GM18526 (cell line): ENCODE measurements around the gene ADARB2.

Experiments
- POLR2A ChIP-seq: IDR thresholded peaks from 3 replicates; pipeline ENCODE4 v1.6.1; 2011; ENCODE audit not compliant: insufficient read length; ENCODE audit errors: extremely low read depth

Gene ADARB2

GRCh38 chr10:1240341-1240775 is 497.0 kb downstream of the ADARB2 start:
- no peak for TF ChIP-seq POLR2A

DNA sequence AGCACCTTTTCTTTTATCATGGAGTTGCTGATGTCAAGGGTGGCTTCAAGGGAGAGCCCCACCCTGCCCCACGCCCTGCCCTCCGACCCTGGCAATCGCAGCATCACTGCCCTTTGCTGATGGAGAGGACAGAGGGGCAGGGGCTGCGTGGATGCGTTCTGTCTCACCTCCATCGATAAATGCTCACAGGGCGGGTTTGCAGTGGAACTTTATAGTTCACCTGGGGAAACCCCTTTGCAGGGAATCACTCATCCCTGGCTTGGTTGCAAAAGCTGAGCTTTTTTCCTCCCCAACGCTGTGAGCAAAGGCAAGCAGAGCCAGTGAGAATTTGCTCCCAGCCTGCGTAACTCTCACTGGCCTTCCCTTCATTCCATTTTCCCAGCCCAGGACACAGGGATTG is 504.3 kb downstream of the ADARB2 start:
- no peak for TF ChIP-seq POLR2A

DNA sequence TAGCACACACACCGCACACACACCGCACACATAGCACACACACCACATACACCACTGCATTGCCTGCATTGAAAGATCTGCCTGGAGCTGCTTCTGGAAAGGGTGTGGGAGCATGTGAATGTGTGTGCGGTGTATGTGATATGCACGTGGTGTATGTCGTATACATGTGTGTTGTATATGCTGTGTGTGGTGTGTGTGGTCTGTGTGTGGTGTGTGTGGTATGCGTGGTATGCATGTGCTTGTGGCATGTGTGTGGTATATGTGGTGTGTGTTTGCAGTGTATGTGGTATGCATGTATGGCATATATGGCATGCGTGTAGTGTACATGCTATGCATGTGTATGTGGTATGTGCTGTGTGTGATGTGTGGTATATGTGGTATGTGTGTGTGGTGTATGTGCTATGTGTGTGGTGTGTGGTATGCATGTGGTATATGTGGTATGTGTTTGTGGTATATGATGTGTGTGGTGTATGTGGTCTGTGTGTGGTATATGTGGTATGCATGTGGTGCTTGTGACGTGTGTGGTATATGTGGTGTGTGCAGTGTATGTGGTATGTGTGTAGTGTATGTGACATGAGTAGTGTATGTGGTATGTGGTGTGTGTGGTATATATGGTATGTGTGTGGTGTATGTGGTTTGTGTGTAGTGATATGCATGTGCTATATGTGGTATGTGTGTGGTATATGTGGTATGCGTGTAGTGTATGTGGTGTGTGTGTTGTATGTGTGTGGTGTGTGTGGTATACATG is 505.0 kb downstream of the ADARB2 start:
- no peak for TF ChIP-seq POLR2A

GRCh38 chr10:1230592-1231275 is 506.6 kb downstream of the ADARB2 start:
- no peak for TF ChIP-seq POLR2A

DNA sequence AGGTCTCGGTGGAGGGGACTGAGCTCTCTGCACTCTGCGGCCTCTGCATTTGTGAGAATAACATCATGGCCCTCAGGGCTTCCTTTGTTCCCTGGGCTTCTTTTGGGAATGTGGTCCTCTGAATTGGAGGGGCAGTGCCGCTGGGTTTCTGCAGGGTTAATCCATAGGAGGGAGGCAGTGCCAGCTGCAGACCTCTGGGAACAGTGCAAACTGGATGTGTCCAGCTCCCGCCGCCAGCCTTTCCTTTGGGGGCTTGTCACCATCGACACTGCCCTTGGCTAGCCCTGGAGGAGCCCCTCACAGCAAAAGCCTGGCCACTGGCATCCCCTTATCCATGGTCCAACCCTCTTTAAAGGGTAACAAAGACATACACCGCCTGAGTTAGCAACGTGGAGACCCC is 507.2 kb downstream of the ADARB2 start:
- TF ChIP-seq POLR2A = no peak

- TF ChIP-seq POLR2A = no peak
Measured at GRCh38 chr10:1229574-1229973, 507.8 kb downstream of the ADARB2 start.

DNA sequence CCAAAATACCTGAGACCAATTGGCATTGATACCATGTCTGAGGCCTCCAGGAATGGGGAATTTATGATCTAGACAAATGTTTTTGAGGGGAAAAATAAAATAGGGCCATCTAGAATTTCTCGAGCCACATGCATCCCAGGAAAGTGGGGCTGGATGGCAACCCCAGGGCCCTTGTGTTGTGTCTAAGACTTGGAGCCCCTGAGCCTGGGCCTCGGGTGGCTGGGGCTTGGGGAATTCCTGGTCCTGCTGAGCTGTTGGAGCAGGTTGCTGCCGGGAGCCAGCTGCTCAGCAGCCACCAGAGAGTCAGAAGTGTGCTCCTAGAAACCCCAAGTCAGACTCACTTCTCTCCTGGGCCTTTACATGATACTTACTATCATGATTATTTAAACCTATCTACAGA is 508.2 kb downstream of the ADARB2 start:
- TF ChIP-seq POLR2A = no peak

GRCh38 chr10:1228467-1228975 is 508.8 kb downstream of the ADARB2 start:
- no peak for TF ChIP-seq POLR2A

DNA sequence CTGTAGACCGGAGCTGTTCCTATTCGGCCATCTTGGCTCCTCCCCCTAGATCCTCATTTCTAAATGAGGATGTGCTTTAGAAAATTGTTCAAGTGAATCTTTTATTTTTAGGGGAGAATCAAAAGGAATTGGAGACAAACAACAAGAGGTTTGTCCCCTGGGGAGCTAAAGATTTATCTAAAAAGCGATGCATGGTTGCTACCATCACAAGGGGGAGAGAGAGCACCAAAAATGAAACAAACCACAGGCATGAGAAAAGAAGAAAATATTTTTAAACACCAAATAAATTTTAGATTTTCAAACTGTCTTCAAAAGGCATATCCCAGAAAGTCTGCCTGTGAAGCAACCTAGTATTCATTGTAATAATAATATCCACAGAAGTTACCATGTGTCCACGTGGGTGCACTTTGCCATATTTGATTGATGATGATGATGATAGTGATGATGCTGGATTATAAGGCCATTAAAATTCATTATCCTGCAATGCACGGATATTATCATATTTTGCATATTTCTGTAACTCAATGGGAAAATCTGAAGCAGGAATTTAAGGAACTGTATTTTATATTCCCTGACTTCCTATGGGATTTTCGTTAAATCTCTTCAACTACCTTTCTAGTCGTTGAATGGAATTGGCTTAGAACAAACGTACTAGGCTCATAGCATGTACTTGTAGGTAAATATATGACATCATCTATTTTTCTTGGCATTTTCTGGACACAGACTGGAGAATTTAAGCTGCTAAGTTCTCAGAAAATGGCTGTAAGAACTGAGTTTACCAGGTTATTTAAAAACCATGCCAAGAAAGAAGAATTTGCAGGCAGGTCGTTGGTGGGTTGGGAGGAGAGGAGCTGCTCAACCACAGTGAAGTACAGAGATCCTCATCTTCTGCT is 509.6 kb downstream of the ADARB2 start:
- TF ChIP-seq POLR2A = no peak

DNA sequence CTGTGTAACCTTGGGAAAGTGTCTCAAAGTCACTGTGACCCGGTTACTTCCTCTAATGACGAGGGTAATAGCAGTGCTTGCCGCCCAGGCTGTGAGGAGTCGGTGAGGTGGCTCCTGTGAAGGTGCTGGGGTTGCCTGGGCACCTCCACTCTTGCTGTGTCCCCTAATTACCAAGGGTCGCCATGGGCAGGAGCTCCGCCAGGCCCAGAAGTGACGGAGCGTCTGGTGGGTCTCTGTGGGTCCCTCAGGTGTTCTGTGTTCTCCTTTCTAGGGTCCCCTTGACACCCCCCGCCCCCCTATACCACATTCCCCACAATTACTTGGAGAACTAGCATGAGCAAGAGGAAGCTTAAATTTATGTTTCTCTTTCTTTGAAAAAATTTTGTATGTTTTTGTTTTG is 519.7 kb downstream of the ADARB2 start:
- TF ChIP-seq POLR2A = no peak

GRCh38 chr10:1217237-1217587 is 520.1 kb downstream of the ADARB2 start:
- no peak for TF ChIP-seq POLR2A

DNA sequence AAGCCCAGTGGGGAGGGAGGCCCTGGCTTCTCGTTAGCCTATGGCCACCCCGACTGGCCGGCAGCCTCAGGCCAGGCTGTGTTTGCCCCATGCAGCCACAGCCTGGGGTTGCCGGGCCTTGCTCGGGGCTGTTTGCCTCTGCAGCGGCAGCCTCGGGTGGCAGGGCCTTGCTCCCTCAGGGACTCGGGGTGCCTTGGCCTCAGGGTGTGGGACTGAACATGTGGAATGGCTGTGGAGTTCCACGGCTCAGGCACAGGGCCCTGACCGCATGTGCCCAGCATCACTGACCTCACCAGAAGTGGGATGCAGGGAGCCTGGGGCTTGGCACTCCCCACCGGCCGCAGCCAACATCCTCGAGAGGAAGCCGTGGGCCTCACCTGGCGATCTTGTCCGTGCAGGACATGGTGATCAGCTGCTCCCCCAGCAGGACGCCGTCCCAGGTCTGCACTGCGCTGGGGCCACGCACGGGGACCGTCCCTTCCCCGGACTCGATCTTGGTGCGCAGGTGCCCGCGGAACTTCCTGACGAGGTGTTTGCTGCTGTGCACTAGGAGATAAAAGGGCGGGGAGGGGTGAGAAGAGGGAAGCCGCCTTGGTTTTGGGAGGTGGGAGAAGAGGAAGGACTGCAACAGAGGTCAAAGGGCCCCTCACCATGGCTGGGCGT is 520.6 kb downstream of the ADARB2 start:
- TF ChIP-seq POLR2A = no peak

- no peak for TF ChIP-seq POLR2A
Measured at GRCh38 chr10:1215862-1216573, 521.3 kb downstream of the ADARB2 start.

DNA sequence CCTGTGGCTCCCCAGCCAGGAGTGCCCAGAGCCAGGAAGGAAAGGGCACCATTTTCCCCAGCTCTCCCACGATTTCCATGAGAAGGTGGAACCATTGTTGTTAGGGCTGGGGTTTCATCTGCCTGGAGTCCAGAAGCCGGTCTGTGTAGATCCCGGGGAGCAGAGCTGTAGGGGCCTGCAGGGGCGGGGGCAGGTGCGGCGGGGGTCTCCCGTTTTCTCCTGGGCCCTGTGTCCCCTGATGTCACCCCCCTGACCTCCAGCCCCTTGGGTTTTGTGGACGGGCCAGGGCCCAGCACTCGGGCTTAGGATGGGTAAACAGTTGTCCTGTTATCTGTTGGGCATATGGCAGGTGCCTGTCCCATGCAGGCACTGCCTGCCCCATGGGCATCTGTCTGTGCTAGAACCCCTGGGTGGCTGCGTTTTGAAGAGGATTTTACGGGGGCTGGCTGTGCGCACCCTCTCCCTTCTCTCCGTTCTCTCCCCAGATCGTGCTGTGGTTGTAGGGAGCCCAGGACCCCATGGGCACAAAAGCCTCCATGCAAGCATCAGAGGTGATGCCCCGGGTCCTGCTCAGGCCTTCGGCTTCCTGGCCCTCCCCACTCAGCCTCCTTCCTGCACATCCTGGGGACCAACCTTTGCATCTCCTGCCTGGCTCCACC is 522.3 kb downstream of the ADARB2 start:
- no peak for TF ChIP-seq POLR2A

DNA sequence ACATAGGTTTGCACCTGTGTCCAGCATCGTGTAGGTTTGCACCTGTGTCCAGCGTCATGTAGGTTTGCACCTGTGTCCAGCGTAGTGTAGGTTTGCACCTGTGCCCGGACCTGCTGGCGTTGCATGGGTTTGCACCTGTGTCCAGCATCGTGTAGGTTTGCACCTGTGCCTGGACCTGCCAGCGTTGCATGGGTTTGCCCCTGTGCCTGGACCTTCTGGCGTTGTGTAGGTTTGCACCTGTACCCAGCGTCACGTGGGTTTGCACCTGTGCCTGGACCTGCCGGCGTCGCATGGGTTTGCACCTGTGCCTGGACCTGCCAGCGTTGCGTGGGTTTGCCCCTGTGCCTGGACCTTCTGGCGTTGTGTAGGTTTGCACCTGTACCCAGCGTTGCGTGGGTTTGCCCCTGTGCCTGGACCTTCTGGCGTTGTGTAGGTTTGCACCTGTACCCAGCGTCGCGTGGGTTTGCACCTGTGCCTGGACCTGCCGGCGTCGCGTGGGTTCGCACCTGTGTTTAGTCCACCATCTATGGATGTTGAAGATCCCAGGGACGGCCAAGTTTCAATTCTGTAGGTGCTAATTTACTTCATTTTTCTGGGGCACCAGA is 523.2 kb downstream of the ADARB2 start:
- TF ChIP-seq POLR2A = no peak
